Adrenal gland (tissue), 5 donors: ENCODE measurements around the gene RCAN1.

ENCODE experiments used
- CTCF ChIP-seq, 6 experiments: fragments of 450-650 bp in 4 of 6; fragments of 200-600 bp in 2 of 6; sonication (generic) in 1 of 6; IDR thresholded peaks; 1 replicate in 5 of 6; 2 replicates in 1 of 6; pipeline versions ENCODE4 v1.5.1 to v1.8.0; 2016 to 2021; ENCODE audit warnings: antibody characterized with exemption in 6 of 6, mild to moderate bottlenecking in 2 of 6, moderate library complexity in 1 of 6
- POLR2A ChIP-seq, 2 donors: fragments of 450-650 bp; IDR thresholded peaks; one replicate each; pipeline ENCODE4 v1.6.1; 2017; ENCODE audit warnings: antibody characterized with exemption in 2 of 2, mild to moderate bottlenecking in 2 of 2, moderate library complexity in 1 of 2
- donor health status: DM: no; HTN: no; CAD: no.

GRCh38 chr21:34537838-34538237 is 77.1 kb downstream of the RCAN1 start:
- TF ChIP-seq CTCF (IDR thresholded peaks at IDR 0.05) (no peak), POLR2A (IDR thresholded peaks at IDR 0.05) (no peak)
